Liver (tissue), 9 donors: ENCODE measurements around the gene VEGFC. TPM values are rescaled to one million over a fixed set of nuclear protein-coding genes. Genes with fewer than 3 reads are reported as not detected.

Experiments used
- DNase-seq: peaks from one replicate; pipeline ENCODE4 v3.0.0-alpha.2; 2017; ENCODE audit warnings: low spot score
- H3K27ac ChIP-seq, 2 donors: one replicate each; pipeline ENCODE4 v1.7.0; 2013; ENCODE audit warnings: inconsistent platforms in 2 of 2, low read length in 2 of 2, control low read depth in 1 of 2, low read depth in 1 of 2, mild to moderate bottlenecking in 1 of 2
- H3K27me3 ChIP-seq, 4 donors: one replicate each; pipeline versions ENCODE4 v1.6.1 to v1.7.0; 2013; ENCODE audit warnings: low read length in 3 of 4, inconsistent platforms in 1 of 4, mild to moderate bottlenecking in 1 of 4, moderate library complexity in 1 of 4; ENCODE audit not compliant: control insufficient read depth in 4 of 4, insufficient read depth in 4 of 4
- H3K36me3 ChIP-seq, 4 donors: one replicate each; pipeline versions ENCODE4 v1.6.1 to v1.7.0; 2013; ENCODE audit warnings: low read length in 3 of 4, mild to moderate bottlenecking in 3 of 4, low read depth in 1 of 4, moderate library complexity in 1 of 4; ENCODE audit not compliant: control insufficient read depth in 4 of 4, insufficient read depth in 3 of 4
- H3K4me1 ChIP-seq, 4 donors: one replicate each; pipeline versions ENCODE4 v1.6.1 to v1.7.0; 2013; ENCODE audit warnings: low read length in 3 of 4, mild to moderate bottlenecking in 3 of 4, moderate library complexity in 1 of 4; ENCODE audit not compliant: control insufficient read depth in 4 of 4, insufficient read depth in 4 of 4
- H3K4me3 ChIP-seq, 3 donors: one replicate each; pipeline versions ENCODE4 v1.6.1 to v1.7.0; 2013; ENCODE audit warnings: low read length in 3 of 3, control low read depth in 1 of 3, low read depth in 1 of 3, mild to moderate bottlenecking in 1 of 3
- H3K9ac ChIP-seq, 2 donors: one replicate each; pipeline ENCODE4 v1.7.0; 2013; ENCODE audit warnings: low read length in 2 of 2, mild to moderate bottlenecking in 2 of 2, moderate library complexity in 2 of 2, control low read depth in 1 of 2, low read depth in 1 of 2
- H3K9me3 ChIP-seq, 4 donors: one replicate each; pipeline versions ENCODE4 v1.6.1 to v1.7.0; 2013; ENCODE audit warnings: low read length in 3 of 4; ENCODE audit not compliant: control insufficient read depth in 4 of 4
- EGR1 ChIP-seq, 2 donors: IDR thresholded peaks; 2 replicates each; pipeline ENCODE4 v1.6.1; 2016 to 2018; ENCODE audit warnings: antibody characterized with exemption in 2 of 2, low read depth in 2 of 2
- FOXA1 ChIP-seq: IDR thresholded peaks from 2 replicates; pipeline ENCODE4 v1.6.1; 2016; ENCODE audit warnings: antibody characterized with exemption
- GABPA ChIP-seq, 2 donors: IDR thresholded peaks in 1 of 2; conservative IDR thresholded peaks in 1 of 2; 2 replicates each; pipeline ENCODE4 v1.6.1; 2016; ENCODE audit warnings: antibody characterized with exemption in 2 of 2, mild to moderate bottlenecking in 1 of 2, moderate library complexity in 1 of 2
- HNF4A ChIP-seq, 2 donors: conservative IDR thresholded peaks; 2 replicates each; pipeline ENCODE4 v1.6.1; 2016; ENCODE audit warnings: antibody characterized with exemption in 2 of 2, mild to moderate bottlenecking in 2 of 2
- HNF4G ChIP-seq: IDR thresholded peaks from 2 replicates; pipeline ENCODE4 v1.6.1; 2016; ENCODE audit warnings: antibody characterized with exemption
- JUND ChIP-seq, 2 donors: IDR thresholded peaks; 2 replicates each; pipeline ENCODE4 v1.6.1; 2016; ENCODE audit warnings: antibody characterized with exemption in 2 of 2
- NR2F2 ChIP-seq: IDR thresholded peaks from 2 replicates; pipeline ENCODE4 v1.6.1; 2016; ENCODE audit warnings: antibody characterized with exemption
- RAD21 ChIP-seq, 2 donors: IDR thresholded peaks; 2 replicates each; pipeline ENCODE4 v1.6.1; 2016; ENCODE audit warnings: antibody characterized with exemption in 2 of 2, mild to moderate bottlenecking in 2 of 2
- TAF1 ChIP-seq: conservative IDR thresholded peaks from 2 replicates; pipeline ENCODE4 v1.6.1; 2016; ENCODE audit warnings: antibody characterized with exemption, mild to moderate bottlenecking
- YY1 ChIP-seq: IDR thresholded peaks from 2 replicates; pipeline ENCODE4 v1.6.1; 2016; ENCODE audit warnings: antibody characterized with exemption, mild to moderate bottlenecking
- WGBS: extraction: QIAGEN DNeasy Blood & Tissue Kit; methylation state at CpG from one replicate; pipeline ENCODE4 v1.1.7; 2013; 5-methylcytosine and 5-hydroxymethylcytosine counted together
- polyA plus RNA-seq, 2 donors: library from polyadenylated mRNA; stranded (reverse) in 1 of 2; unstranded in 1 of 2; fragments of 200-250 nt in 1 of 2; fragments of >200 nt in 1 of 2; fragmentation: Nextera tagmentation in 1 of 2; extraction: Ambion mirVana in 1 of 2; gene quantifications; one replicate each; pipeline versions ENCODE4 v1.2.1 to v1.2.3, GENCODE V29; 2013 to 2015
- total RNA-seq, 2 donors: library from RNA; depleted of rRNA; stranded (reverse); fragments of >200 nt; gene quantifications; one replicate each; pipeline ENCODE4 v1.2.3, GENCODE V29; 2014
- TF ChIP-seq, protein P1 (sequence below): IDR thresholded peaks from 2 replicates; pipeline ENCODE4 v1.6.1; 2016; ENCODE audit warnings: antibody characterized with exemption
- TF ChIP-seq, protein P2 (sequence below): fragments of 150-350 bp; IDR thresholded peaks from 2 replicates; pipeline ENCODE4 v1.5.1; 2017; ENCODE audit warnings: improper control_type of control experiment, low read depth, low read length; ENCODE audit not compliant: missing input control
- TF ChIP-seq, protein P3 (sequence below): IDR thresholded peaks from 2 replicates; pipeline ENCODE4 v1.6.1; 2016; ENCODE audit warnings: antibody characterized with exemption, mild to moderate bottlenecking
- TF ChIP-seq, protein P4 (sequence below): IDR thresholded peaks from 2 replicates; pipeline ENCODE4 v1.6.1; 2016; ENCODE audit warnings: antibody characterized with exemption
- donor health status: healthy.
- donor health status: healthy.
- donor health status: healthy.
- donor health status: healthy.
- donor health status: healthy.

The VEGFC gene
- total and polyA plus RNA-seq, 4 donors, result 0.32 to 1.8 (median 0.95) TPM

DNA sequence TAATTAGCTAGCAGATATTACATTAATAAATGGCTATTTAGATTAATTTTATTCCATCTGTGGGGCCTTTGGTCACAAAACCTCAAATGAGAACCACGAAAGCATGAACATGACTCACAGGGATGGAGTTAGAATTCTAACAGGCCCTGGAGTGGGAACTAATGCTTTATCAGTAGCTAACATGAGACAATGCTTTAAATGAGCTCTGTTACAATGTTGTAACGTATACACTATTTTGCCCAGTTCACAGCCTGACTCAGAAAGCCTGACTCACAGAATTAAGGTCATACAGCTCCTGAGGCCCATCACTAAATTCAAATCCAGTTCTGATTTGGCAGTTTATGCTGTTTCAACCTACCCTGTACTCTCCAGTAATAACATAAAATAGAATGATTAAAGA lies 23.2 kb downstream of the VEGFC start:
- H3K27ac ChIP-seq, result no peak overlapping the region
- 57% methylated on average over 2 of the region's 2 CpGs for WGBS
- TF ChIP-seq JUND (IDR thresholded peaks at IDR 0.05) (no peak), TAF1 (no peak), FOXA1 (no peak), NR2F2 (no peak), EGR1 (IDR thresholded peaks at IDR 0.05; ENCODE audit: low read depth in 2 of 2) (no peak), HNF4A (conservative IDR thresholded peaks at IDR 0.05) (no peak)
- TF ChIP-seq, protein P1, sequence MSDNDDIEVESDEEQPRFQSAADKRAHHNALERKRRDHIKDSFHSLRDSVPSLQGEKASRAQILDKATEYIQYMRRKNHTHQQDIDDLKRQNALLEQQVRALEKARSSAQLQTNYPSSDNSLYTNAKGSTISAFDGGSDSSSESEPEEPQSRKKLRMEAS, result no peak
- TF ChIP-seq, protein P2, sequence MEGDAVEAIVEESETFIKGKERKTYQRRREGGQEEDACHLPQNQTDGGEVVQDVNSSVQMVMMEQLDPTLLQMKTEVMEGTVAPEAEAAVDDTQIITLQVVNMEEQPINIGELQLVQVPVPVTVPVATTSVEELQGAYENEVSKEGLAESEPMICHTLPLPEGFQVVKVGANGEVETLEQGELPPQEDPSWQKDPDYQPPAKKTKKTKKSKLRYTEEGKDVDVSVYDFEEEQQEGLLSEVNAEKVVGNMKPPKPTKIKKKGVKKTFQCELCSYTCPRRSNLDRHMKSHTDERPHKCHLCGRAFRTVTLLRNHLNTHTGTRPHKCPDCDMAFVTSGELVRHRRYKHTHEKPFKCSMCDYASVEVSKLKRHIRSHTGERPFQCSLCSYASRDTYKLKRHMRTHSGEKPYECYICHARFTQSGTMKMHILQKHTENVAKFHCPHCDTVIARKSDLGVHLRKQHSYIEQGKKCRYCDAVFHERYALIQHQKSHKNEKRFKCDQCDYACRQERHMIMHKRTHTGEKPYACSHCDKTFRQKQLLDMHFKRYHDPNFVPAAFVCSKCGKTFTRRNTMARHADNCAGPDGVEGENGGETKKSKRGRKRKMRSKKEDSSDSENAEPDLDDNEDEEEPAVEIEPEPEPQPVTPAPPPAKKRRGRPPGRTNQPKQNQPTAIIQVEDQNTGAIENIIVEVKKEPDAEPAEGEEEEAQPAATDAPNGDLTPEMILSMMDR, result no peak

DNA sequence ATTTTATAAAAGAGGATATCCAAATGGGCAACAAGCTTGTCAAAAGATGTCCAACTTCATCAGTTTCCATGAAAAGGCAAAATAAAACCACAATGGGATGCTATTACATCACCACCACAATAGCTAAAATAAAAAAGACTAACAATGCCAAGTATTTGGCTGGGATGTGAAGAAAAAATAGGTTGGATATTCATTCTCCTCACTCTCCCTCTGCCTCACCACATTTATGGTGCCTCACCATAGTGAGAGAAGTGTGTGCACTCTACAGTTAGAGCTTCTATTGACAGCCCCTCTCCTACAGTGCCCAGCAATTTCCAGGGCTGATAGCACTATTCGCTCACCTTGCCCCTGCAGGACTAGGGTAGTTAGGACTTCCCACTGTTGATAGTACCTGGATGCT lies 25.5 kb downstream of the VEGFC start:
- TF ChIP-seq HNF4G, result no peak
- H3K9ac ChIP-seq, result no peak overlapping the region
- 95% methylated on average over 1 of the region's 1 CpG for WGBS

More for the DNA sequence above, 23.2 kb downstream of the VEGFC start:
- Histone ChIP-seq H3K27me3 (no peaks in the 10 kb centered on the region), H3K4me3 (no peak overlapping the region), H3K4me1 (no peaks in the 10 kb centered on the region), H3K9ac (no peak overlapping the region), H3K9me3 (peaks cover 0 to 4% (median 2%) of the 10 kb centered on the region in 4 donors), H3K36me3 (no peaks in the 10 kb centered on the region)
- no peak for DNase-seq

DNA sequence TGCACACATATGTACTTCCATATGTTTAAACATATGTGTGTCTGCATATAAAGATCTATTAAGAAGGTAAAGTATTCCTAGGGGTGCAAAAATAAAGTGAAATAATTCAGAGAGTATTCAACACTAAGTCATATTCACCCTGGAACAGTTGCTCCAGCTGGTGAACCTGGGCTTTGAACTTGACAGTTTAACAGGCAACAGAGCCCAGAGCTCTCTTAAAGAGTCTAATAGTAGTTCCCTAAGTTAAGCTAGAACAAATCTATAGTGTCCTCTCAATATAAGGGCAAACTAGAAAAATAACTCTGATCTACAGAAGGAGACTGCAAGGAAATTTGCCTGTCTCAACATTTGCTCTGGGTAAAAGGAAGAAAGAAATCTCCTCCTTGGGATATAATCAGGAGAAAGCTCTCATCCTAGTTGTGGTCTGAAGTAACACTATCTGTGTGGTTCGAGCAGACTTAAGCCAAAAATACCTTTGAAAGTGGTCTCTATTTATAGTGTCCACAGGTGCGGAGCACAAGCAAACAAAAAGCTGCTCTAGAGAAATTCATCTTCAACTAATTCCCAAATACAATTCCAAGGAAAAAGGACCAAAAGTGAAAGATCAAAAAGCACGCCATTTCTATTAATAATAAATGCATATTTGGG lies 29.9 kb downstream of the VEGFC start:
- no peak for TF ChIP-seq HNF4G
- TF ChIP-seq, protein P3, sequence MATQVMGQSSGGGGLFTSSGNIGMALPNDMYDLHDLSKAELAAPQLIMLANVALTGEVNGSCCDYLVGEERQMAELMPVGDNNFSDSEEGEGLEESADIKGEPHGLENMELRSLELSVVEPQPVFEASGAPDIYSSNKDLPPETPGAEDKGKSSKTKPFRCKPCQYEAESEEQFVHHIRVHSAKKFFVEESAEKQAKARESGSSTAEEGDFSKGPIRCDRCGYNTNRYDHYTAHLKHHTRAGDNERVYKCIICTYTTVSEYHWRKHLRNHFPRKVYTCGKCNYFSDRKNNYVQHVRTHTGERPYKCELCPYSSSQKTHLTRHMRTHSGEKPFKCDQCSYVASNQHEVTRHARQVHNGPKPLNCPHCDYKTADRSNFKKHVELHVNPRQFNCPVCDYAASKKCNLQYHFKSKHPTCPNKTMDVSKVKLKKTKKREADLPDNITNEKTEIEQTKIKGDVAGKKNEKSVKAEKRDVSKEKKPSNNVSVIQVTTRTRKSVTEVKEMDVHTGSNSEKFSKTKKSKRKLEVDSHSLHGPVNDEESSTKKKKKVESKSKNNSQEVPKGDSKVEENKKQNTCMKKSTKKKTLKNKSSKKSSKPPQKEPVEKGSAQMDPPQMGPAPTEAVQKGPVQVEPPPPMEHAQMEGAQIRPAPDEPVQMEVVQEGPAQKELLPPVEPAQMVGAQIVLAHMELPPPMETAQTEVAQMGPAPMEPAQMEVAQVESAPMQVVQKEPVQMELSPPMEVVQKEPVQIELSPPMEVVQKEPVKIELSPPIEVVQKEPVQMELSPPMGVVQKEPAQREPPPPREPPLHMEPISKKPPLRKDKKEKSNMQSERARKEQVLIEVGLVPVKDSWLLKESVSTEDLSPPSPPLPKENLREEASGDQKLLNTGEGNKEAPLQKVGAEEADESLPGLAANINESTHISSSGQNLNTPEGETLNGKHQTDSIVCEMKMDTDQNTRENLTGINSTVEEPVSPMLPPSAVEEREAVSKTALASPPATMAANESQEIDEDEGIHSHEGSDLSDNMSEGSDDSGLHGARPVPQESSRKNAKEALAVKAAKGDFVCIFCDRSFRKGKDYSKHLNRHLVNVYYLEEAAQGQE, result no peak
- TF ChIP-seq JUND (IDR thresholded peaks at IDR 0.05), result no peak
- TF ChIP-seq, protein P2, result no peak
- TF ChIP-seq, protein P4, sequence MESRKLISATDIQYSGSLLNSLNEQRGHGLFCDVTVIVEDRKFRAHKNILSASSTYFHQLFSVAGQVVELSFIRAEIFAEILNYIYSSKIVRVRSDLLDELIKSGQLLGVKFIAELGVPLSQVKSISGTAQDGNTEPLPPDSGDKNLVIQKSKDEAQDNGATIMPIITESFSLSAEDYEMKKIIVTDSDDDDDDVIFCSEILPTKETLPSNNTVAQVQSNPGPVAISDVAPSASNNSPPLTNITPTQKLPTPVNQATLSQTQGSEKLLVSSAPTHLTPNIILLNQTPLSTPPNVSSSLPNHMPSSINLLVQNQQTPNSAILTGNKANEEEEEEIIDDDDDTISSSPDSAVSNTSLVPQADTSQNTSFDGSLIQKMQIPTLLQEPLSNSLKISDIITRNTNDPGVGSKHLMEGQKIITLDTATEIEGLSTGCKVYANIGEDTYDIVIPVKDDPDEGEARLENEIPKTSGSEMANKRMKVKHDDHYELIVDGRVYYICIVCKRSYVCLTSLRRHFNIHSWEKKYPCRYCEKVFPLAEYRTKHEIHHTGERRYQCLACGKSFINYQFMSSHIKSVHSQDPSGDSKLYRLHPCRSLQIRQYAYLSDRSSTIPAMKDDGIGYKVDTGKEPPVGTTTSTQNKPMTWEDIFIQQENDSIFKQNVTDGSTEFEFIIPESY, result no peak
- TF ChIP-seq HNF4A (conservative IDR thresholded peaks at IDR 0.05), result no peak
- no peak for TF ChIP-seq RAD21 (IDR thresholded peaks at IDR 0.05)
- no peak for TF ChIP-seq YY1
- no peak for TF ChIP-seq GABPA (IDR thresholded peaks at IDR 0.05 in 1 of 2, conservative IDR thresholded peaks at IDR 0.05 in 1 of 2)
- TF ChIP-seq NR2F2, result no peak
- no peak for TF ChIP-seq TAF1
- no peaks in the 10 kb centered on the region for H3K27me3 ChIP-seq
- no peak overlapping the region for H3K9ac ChIP-seq
- no peak for DNase-seq
- H3K4me1 ChIP-seq, result no peaks in the 10 kb centered on the region
- WGBS, result 57% methylated on average over 3 of the region's 3 CpGs
- no peak overlapping the region for H3K4me3 ChIP-seq
- no peak overlapping the region for H3K27ac ChIP-seq
- peaks cover 0 to 4% (median 2%) of the 10 kb centered on the region in 4 donors for H3K9me3 ChIP-seq
- H3K36me3 ChIP-seq, result no peaks in the 10 kb centered on the region

More for the DNA sequence above, 25.5 kb downstream of the VEGFC start:
- Histone ChIP-seq H3K4me3 (no peak overlapping the region), H3K27me3 (no peaks in the 10 kb centered on the region), H3K27ac (no peak overlapping the region), H3K36me3 (no peaks in the 10 kb centered on the region), H3K4me1 (no peaks in the 10 kb centered on the region), H3K9me3 (peaks cover 0 to 4% (median 2%) of the 10 kb centered on the region in 4 donors)
- DNase-seq, result no peak
